GM11168 (cell line): ENCODE data around the gene COL23A1.

ENCODE experiments used
- in situ Hi-C: fragments of 300-500 bp; cut with MboI; formaldehyde crosslinking; loops from one replicate; pipeline ENCODE4 v1.12.0; 2022; ENCODE audit warnings: low sequenced_read_pairs; ENCODE audit not compliant: unreplicated experiment

COL23A1 gene

DNA sequence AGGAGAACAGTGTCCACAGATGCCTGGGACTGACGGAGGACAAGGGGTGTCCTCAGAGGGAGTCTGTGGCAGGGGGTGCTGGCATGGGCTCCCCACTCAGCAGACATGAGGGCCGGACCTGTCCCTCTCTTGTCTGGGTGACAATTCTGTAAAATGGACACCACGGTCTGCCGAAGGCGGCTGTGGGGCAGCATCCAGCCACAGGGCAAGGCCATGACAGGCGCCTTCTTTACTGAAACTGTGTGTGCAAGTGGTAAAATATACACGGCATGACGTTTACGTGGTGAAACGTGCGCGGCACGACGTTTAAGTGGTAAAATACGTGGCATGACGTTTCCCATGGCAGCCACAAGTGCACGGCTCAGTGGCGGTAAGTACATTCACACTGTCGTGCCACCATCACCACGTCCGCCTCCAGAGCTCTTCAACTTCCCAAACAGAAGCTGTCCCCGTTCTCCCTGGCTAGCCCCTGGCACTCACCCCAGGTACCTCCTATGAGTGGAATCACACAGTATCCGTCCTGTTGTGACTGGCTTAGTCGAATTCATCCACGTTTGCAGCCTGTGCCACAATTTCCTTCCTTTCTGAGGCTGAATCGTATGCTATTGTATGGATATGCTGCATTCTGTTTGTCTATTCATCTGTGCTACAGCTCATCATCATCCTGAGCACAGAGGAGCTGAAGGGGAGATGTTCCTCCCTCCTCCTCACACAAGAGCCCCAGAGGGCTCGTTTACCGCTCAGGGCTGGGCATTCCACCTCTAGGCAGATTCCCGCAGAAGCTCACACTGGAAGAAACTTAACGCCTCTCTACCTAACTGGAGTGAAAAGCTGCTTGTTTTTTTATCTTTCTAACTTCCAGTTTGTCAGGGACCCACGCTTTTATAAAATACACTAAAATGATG is 52.5 kb downstream of the COL23A1 start:
- in situ Hi-C loops: no loop called here

DNA sequence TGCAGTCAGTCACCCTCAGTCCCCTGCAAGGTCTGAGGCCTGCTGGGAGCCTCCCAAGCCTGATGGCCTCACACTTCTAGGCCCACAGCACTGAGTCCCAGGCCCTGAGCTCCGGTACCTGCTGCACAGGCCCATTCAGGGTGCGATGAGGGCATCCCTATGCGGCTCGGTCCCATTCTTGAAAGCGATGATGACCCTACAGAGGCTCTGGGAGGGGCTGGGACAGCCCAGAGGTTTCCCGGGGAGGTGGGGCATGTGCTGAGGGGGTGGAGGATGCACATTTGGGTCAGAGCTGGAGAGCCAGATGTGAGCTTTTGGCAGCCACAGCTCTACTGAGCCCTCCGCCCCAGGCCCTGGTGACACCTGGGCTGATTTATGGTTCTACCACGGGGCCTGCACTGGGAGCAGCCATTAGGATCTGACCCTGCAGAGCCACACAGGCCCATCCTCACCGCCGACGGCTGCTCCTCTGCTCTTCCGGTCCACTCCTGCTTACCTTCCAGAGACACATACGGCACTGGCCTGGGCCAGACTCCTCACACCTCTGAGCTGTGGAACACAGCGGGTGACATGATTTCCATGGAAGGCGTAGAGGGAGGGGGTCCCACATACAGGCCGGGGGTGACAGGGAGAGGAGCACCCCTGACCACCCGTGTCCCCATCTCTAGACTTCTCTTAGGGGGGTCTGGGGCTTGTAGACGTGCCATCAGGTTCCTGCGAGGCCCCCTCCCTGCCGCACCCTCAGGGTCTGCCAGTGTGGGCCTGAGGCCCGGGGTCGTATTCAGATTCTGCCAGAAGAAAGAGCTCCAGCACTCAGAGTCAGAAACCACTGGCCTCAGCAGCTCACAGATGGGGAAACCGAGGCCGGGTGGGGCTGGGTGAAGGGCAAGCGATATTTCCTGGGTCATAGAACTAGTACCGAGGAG is 53.4 kb downstream of the COL23A1 start:
- in situ Hi-C loops: no loop called here

GRCh38 chr5:178535299-178536175 is 54.7 kb downstream of the COL23A1 start:
- in situ Hi-C loops: no loop called here

DNA sequence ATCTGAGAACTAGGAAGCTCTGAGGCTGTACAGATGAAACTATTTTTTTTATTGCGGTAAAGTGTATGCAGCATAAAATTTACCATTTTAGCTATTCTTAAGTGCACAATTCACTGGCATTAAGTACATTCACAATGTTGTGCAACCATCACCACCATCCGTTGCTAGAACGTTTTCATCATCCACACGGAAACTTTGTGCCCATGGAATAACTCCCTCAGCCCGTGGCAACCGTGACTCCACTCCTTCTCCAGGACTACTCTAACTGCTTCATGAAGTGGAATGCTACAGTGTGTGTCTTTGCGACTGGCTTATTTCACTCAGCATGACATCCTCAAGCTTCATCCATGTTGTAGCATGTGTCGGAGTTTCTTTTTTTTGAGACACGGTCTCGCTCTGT is 57.1 kb downstream of the COL23A1 start:
- in situ Hi-C loops: no loop called here

GRCh38 chr5:178532666-178533065 is 57.5 kb downstream of the COL23A1 start:
- in situ Hi-C loops: no loop called here

- in situ Hi-C loops: no loop called here
Measured at GRCh38 chr5:178532236-178532635, 58.0 kb downstream of the COL23A1 start.

- in situ Hi-C loops: no loop called here
Measured at GRCh38 chr5:178531786-178532185, 58.4 kb downstream of the COL23A1 start.

DNA sequence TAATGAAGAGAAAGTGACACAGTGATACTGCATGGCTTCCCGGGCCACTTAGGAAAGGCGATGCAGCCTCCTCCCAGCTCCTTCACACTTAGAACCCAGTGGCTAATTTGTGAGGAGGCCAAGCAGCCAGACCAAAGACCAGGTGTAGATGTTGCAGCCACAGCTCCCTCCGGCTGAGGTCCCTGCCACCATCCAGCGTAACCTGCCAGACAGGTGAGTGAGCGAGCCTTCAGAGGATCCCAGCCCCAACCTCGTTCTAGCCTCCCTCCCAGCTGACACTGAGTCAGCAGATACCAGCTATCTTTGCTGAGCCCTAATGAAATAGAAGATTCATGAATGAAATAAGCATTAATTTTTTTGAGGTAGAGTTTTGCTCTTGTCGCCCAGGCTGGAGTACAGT is 59.7 kb downstream of the COL23A1 start:
- in situ Hi-C loops: no loop called here

GRCh38 chr5:178529080-178529479 is 61.1 kb downstream of the COL23A1 start:
- in situ Hi-C loops: no loop called here

DNA sequence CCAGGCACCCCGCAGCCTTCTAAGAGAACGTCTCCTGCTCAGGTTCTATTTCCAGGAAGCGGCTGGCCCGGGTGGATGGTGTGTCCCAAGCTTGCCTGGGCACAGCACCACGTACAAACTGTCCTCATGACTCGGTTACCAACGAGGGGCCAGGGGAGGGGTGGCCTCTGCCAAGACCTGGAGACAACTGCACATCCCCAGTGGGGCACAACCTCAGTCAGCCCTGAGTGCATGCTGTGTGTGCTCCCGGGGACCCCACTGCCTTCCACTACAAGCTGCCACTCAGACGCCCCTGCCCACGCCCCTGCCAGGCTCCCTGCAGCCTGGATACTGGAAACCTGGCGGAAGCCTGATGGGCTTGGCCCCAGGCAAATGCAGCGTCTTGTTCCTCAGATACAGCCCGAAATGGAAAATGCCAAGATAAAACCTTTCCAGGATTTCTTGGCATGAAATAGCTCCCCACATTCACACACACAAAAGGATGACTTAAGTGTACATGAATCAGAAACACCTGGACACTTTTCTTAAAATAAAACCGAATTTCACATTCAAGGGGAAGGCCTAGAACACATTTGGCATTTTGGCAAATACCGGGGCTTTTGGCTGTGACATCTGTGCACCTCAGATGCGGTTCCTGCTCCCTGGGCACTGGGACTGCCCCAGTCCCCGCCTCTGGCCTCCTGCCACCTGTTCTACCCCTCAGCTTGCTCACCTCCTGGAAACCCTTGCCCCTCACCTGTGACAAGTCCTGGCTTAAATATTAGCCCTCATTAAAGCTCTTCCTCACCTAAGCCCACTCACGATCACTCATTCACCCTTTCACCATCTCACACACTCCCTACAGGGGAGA is 62.5 kb downstream of the COL23A1 start:
- in situ Hi-C loops: no loop called here

DNA sequence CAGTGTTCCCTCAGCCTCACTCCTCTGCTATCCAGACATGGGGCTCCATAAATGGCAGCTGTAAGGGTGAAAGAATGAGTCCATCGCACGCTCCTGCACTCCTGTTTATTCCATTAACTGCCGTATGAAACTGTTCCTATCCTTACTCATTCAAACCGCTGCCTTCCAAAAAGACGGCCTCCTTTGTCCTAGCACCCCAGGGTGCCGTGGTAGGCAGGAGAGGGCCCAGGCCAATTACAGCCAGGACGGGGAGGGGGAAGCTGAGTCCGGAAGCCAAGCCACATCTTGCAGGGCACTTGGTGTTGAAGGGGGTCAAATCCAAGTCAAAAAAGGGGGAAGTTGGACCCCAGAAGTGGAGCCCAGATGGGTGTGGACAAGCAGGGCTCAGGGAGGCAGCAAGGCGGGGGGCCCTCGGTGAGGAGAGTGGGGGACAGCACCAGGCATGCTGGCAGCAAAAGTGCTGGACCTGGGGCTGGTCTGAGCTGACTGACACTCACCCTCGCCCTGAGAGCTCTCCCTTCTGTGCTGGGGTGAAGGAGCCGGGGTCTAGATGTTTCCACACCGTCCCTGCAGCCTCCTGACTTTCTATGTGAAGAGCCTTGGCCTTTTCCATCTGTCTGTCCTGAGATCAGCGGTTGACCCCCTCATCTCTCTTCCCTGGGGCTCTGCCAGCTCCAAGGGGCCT is 63.3 kb downstream of the COL23A1 start:
- in situ Hi-C loops: no loop called here

DNA sequence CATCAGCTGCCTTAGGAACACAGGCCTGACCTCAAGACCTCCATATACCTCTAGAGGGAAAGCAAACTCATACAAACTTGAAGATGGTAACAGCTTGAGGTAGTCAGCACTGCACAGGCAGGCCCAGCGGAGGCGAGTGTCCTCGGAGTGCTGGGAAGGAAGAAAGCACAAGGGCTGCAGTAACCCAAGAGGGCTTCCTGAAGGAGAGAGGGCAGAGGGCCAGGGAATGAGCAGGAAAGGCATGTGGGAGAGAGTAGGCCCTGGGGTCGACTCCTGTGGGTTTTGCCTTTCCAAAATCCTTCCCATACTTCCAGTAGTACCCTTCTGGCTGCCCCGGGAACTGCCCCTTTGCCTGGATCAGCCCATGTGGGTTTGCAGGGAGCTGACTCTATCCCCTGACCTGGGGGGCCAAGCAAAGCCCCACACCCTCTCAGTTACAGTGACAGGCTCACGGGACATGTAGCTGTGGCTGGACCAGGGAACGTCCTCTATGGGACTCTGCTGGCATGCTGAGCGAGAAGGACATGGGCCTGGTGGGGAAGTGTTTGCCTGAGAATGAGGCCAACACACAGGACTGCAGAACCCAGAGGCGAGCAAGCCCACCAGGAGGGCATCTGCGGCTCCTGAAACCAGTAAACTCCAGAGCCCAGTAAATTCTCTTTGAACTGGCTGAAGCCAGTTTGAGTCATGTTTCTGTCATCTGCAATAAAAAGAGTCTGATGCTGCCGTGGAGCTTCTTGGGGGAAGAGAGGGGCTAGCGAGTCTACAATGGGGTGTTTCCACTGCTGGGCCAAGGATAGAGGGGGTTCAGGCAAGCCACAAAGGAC is 64.1 kb downstream of the COL23A1 start:
- in situ Hi-C loops: no loop called here

- in situ Hi-C loops: no loop called here
Measured at GRCh38 chr5:178524093-178524882, 65.9 kb downstream of the COL23A1 start.

DNA sequence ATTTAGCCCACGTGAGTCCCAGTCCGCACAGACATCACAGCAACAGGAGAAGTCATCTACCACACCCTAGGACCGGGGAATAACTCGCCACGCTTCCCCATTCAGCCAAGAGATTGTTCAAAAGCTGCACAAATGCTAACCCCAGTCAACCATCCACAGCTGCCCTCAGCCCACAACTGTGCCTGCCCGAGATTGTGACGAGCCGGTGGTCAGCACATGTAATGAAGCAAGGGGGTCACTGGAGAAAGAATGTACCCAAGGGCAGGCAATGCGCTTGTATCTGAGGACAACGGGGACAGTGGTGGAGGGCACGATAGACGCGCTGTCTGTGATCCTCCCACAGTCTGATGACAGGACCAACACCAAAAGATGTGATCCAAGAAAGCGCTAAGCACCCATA is 67.8 kb downstream of the COL23A1 start:
- in situ Hi-C loops: no loop called here

DNA sequence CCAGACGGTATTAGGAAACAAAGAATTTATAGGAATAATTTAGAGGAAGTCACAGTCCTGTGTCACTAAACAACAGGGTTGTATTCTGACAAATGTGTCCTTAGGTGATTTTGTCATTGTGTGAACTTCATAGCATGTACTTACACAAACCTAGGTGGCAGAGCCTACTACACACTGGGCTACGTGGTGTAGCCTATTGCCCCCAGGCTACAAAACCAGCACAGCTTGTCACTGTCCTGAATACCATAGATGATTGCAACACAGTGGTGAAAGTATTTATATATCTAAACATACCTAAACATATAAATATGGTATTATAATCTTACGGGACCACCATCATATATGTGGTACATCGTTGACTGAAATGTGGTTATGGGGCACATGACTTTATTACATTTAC is 69.3 kb downstream of the COL23A1 start:
- in situ Hi-C loops: no loop called here

DNA sequence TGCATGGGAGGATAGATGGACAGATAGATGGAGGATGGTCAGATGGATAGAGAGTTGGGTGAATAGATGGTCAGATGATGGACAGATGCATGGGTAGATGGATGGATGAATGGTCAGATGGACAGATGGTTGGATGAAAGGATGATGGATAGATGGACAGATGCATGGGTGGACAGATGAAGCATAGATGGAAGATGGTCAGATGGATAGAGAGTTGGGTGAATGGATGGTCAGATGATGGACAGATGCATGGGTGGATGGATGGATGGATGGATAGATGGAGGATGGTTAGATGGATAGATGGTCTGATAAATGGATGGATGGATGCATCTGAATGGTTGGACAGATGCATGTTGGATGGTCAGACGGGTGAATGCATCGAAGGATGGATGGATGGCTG is 70.4 kb downstream of the COL23A1 start:
- in situ Hi-C loops: no loop called here

DNA sequence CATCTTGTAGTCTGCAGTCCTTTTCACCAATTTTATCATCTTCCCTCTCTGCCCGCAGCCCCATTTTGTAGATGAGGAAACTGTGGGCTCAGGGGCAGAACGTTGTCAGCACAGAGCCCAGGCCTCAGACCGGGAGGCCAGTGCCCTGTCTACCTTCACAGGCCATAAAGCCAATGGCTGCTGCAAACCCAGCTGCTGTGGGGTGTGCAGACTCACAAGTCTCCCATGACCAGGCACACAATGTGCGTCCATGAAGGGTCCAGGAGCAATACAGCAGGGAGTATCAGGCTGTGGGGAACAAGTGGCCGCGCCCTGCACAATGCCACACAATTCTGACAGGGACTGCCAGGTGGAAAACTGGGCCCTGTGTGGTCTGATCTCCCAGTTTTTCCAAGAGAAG is 71.0 kb downstream of the COL23A1 start:
- in situ Hi-C loops: no loop called here
